Motor neuron (in vitro differentiated cells): ENCODE results near the gene BCAS3. TPM values are rescaled to one million over a fixed set of nuclear protein-coding genes. Genes with fewer than 3 reads are reported as not detected.

Experiments
- ATAC-seq, 8 experiments: fragments of 200-7000 bp; cut with Tn5 transposase; replicated peaks in 6 of 8; 2 replicates each; pipeline ENCODE4 v1.8.0; 2021; ENCODE audit warnings: mild to moderate bottlenecking in 8 of 8, moderate library complexity in 8 of 8
- H3K27ac ChIP-seq, 2 donors: fragments of 250-450 bp; sonication (Bioruptor Pico); 2 replicates each; pipeline ENCODE4 v1.9.0; 2021; ENCODE audit warnings: antibody characterized with exemption in 2 of 2, mild to moderate bottlenecking in 2 of 2, moderate library complexity in 1 of 2
- H3K4me1 ChIP-seq, 2 donors: fragments of 250-450 bp; sonication (Bioruptor Pico); replicated peaks in 1 of 2; 2 replicates each; pipeline ENCODE4 v1.6.1; 2021; ENCODE audit warnings: antibody characterized with exemption in 2 of 2, mild to moderate bottlenecking in 2 of 2, moderate library complexity in 1 of 2
- H3K4me3 ChIP-seq, 5 donors: fragments of 250-450 bp; sonication (Bioruptor Pico); 2 replicates each; pipeline ENCODE4 v1.9.0; 2021; ENCODE audit warnings: antibody characterized with exemption in 5 of 5, mild to moderate bottlenecking in 5 of 5, moderate library complexity in 4 of 5
- WGBS, 10 experiments: fragments of 450-650 bp; shearing (Covaris generic); methylation state at CpG; one replicate each; pipeline ENCODE4 v1.0.0; 2022; 5-methylcytosine and 5-hydroxymethylcytosine counted together
- in situ Hi-C, 9 experiments: fragments of 400-800 bp; cut with MboI; loops; one replicate each; pipeline ENCODE4 v1.15.0; 2021; ENCODE audit warnings: low sequenced_read_pairs in 9 of 9, low pct_unique_long_range_greater_than_20kb in 2 of 9; ENCODE audit not compliant: unreplicated experiment in 9 of 9
- total RNA-seq, 8 experiments: library from RNA; unstranded; fragments of 300-600 nt; gene quantifications; 2 replicates each; pipeline versions ENCODE4 v1.2.3 to v1.2.4, GENCODE V29; 2022

The BCAS3 gene
- total RNA-seq, 8 experiments from 2014 or later = 18.1 to 45.4 (median 26.8) TPM

DNA sequence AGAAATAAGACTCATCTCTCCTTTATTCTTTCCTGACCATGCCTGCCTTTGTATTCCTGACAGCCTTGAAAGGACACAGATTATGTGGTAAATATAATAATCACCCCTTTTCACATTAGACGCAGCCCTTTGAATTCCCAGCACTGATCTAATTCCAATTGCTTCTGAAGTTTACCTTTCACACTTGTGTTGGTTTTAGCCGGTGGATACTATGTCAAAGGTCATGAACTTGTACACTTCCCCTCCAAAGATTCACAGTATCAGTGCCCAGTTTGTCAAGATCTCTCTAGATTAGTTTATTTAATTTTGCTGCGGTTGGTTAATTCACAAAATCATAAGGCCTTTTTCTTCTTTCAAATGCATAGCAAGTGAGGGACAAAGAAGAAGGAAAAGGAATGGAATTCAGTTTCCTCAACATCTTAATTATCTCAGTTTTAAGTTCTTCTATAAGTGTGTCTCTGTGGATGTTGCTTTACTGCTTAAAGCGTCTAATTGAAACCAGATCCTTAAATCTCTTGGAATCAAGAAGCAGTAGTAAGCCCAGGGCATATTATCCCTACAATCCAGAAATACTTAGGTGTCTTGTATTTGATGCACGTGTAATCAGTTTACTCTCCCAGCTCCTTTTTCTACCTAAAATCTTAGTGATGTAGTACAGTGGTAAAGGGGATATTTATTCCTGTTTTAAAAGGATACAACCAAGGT is 547.7 kb downstream of the BCAS3 start:
- Histone ChIP-seq H3K4me3 (no peak overlapping the region), H3K27ac (no peak overlapping the region), H3K4me1 (peaks cover 0 to 5% of the 10 kb centered on the region in 2 donors)
- 17 to 84% (median 62%) methylated on average over 1 to 5 of the region's 5 CpGs for WGBS, 10 experiments
- in situ Hi-C loops = no loop called here
- ATAC-seq = no peak

DNA sequence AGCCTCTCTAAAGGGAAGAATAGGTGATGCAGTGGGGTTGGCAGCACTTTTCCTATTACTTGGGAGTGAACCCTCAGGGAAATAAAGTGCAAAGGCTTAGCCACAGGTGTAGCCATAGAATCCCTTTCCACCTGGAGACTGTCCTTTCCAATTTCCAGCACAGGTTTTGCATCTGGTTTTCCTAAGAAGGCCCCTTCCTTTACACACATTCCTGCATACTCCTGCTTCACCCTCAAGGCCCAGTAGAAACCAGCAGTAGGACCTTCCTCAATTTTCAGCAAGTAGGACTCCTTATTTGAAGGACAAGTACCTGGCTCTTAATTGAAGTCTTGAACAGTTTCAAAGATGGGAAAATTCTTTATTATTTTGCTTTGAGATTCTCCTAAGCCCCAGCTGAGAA is 550.2 kb downstream of the BCAS3 start:
- H3K4me1 ChIP-seq = peaks cover 0 to 5% of the 10 kb centered on the region in 2 donors
- ATAC-seq = no peak
- H3K27ac ChIP-seq = no peak overlapping the region
- in situ Hi-C loops = no loop called here
- H3K4me3 ChIP-seq = no peak overlapping the region

GRCh38 chr17:61230461-61230860 is 552.8 kb downstream of the BCAS3 start:
- in situ Hi-C loops = no loop called here
- Histone ChIP-seq H3K27ac (no peak overlapping the region), H3K4me1 (peaks cover 11 to 14% of the 10 kb centered on the region in 2 donors), H3K4me3 (no peak overlapping the region)
- WGBS, 10 experiments = 50 to 100% (median 91%) methylated on average over 1 to 2 of the region's 2 CpGs; no CpG with 5 or more reads in 3 of the 10 experiments
- ATAC-seq = no peak

- 36 to 100% (median 87%) methylated on average over 1 to 3 of the region's 4 CpGs for WGBS, 10 experiments
- H3K27ac ChIP-seq = no peak overlapping the region
- H3K4me1 ChIP-seq = peaks cover 18 to 19% of the 10 kb centered on the region in 2 donors
- in situ Hi-C loops = no loop called here
- no peak overlapping the region for H3K4me3 ChIP-seq
- ATAC-seq = no peak
Measured at GRCh38 chr17:61230972-61231820, 553.5 kb downstream of the BCAS3 start.

- Histone ChIP-seq H3K4me3 (no peak overlapping the region), H3K4me1 (peaks cover 19 to 21% of the 10 kb centered on the region in 2 donors), H3K27ac (no peak overlapping the region)
- no peak for ATAC-seq
- in situ Hi-C loops = no loop called here
- WGBS, 10 experiments = 66 to 100% (median 88%) methylated on average over 1 to 3 of the region's 3 CpGs; no CpG with 5 or more reads in 2 of the 10 experiments
Measured at GRCh38 chr17:61232871-61233270, 555.2 kb downstream of the BCAS3 start.

GRCh38 chr17:61233991-61234750 is 556.5 kb downstream of the BCAS3 start:
- H3K4me3 ChIP-seq = no peak overlapping the region
- ATAC-seq = peak in 1 of 8 experiments; percentile 10
- H3K4me1 ChIP-seq = peaks cover 19 to 21% of the 10 kb centered on the region in 2 donors
- no peak overlapping the region for H3K27ac ChIP-seq
- in situ Hi-C loops = no loop called here
- 50 to 100% (median 93%) methylated on average over 1 of the region's 1 CpG; no CpG with 5 or more reads in 4 of the 10 experiments for WGBS, 10 experiments

- no peak overlapping the region for H3K4me3 ChIP-seq
- H3K4me1 ChIP-seq = peaks cover 19 to 21% of the 10 kb centered on the region in 2 donors
- in situ Hi-C loops = no loop called here
- no peak for ATAC-seq
- H3K27ac ChIP-seq = no peak overlapping the region
- 37 to 96% (median 63%) methylated on average over 2 to 15 of the region's 15 CpGs for WGBS, 10 experiments
Measured at GRCh38 chr17:61235001-61235826, 557.6 kb downstream of the BCAS3 start.

- Histone ChIP-seq H3K4me3 (no peak overlapping the region), H3K27ac (no peak overlapping the region), H3K4me1 (peaks cover 19 to 21% of the 10 kb centered on the region in 2 donors)
- peak in 6 of 8 experiments; percentile 39 to 64 (median 55) for ATAC-seq
- WGBS, 10 experiments = 4 to 52% (median 23%) methylated on average over 2 to 5 of the region's 5 CpGs
- in situ Hi-C loops = no loop called here
Measured at GRCh38 chr17:61235827-61236197, 558.2 kb downstream of the BCAS3 start.

GRCh38 chr17:61237275-61237674 is 559.6 kb downstream of the BCAS3 start:
- 80 to 100% (median 93%) methylated on average over 1 to 7 of the region's 7 CpGs; no CpG with 5 or more reads in 1 of the 10 experiments for WGBS, 10 experiments
- ATAC-seq = no peak
- Histone ChIP-seq H3K4me3 (no peak overlapping the region), H3K27ac (no peak overlapping the region), H3K4me1 (peaks cover 19 to 21% of the 10 kb centered on the region in 2 donors)
- in situ Hi-C loops = no loop called here

- Histone ChIP-seq H3K27ac (no peak overlapping the region), H3K4me3 (no peak overlapping the region), H3K4me1 (peaks cover 19 to 21% of the 10 kb centered on the region in 2 donors)
- in situ Hi-C loops = no loop called here
- WGBS, 10 experiments = 71 to 100% (median 85%) methylated on average over 1 to 4 of the region's 6 CpGs; no CpG with 5 or more reads in 2 of the 10 experiments
- no peak for ATAC-seq
Measured at GRCh38 chr17:61238455-61238933, 560.8 kb downstream of the BCAS3 start.

GRCh38 chr17:61239327-61239726 is 561.7 kb downstream of the BCAS3 start:
- in situ Hi-C loops = no loop called here
- no peak overlapping the region for H3K27ac ChIP-seq
- H3K4me1 ChIP-seq = peaks cover 16 to 17% of the 10 kb centered on the region in 2 donors
- no peak overlapping the region for H3K4me3 ChIP-seq
- WGBS, 10 experiments = 0 to 85% (median 66%) methylated on average over 1 to 2 of the region's 2 CpGs
- no peak for ATAC-seq

DNA sequence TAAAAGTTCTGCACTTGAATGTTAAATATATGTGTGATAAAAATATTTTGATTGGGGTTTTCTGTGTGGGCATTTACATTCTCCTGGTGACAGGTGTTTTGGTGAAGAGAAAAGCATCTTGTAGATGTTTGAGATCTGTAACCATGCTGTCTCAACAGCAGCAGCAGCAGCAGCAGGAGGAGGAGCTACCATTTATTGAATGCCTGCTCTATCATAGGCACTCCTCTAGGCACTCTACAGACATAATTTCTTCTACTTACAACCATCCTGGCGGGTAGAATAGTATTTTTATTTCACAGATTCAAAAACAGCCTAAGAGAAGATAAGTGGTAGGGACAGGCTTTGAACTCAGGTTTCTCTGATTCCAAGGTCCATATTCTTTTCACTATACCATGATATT is 562.3 kb downstream of the BCAS3 start:
- no peak overlapping the region for H3K27ac ChIP-seq
- no peak overlapping the region for H3K4me3 ChIP-seq
- WGBS, 10 experiments = 83 to 100% (median 100%) methylated on average over 1 of the region's 1 CpG; no CpG with 5 or more reads in 7 of the 10 experiments
- peaks cover 12 to 13% of the 10 kb centered on the region in 2 donors for H3K4me1 ChIP-seq
- ATAC-seq = no peak
- in situ Hi-C loops = no loop called here
